ENCODE results near the gene UQCRHL. TPM values are rescaled to one million over a fixed set of nuclear protein-coding genes. Genes with fewer than 3 reads are reported as not detected.

UQCRHL gene
- total RNA-seq, 4 donors from 2014 or later = 0.40 to 1.4 (median 0.85) TPM

GRCh38 chr1:15757575-15758342 lies 49.7 kb downstream of the UQCRHL start:
- H3K36me3 ChIP-seq = no peaks in the 10 kb centered on the region
- peak overlapping the region; percentile 58 to 75 for H3K4me3 ChIP-seq
- ATAC-seq = no peak
- 0 to 43% methylated on average over 1 to 3 of the region's 24 CpGs for WGBS, 2 donors (ENCODE audit: low coverage in 1 of 2)
- H3K4me1 ChIP-seq = peaks cover 0 to 70% (median 28%) of the 10 kb centered on the region in 3 donors
- peaks cover 16% of the 10 kb centered on the region for H3K27me3 ChIP-seq
- no peaks in the 10 kb centered on the region for H3K9me3 ChIP-seq
- peak overlapping the region in 3 of 4 donors; percentile 77 to 88 (median 81) for H3K27ac ChIP-seq
- TF ChIP-seq EP300 (IDR thresholded peaks at IDR 0.05) (no peak), CTCF (IDR thresholded peaks at IDR 0.05) (no peak), POLR2AphosphoS5 (IDR thresholded peaks at IDR 0.05) (no peak), POLR2A (IDR thresholded peaks at IDR 0.05) (no peak)

Other genes starting within 250 kb of the UQCRHL start
- gene AGMAT, start 222.6 kb downstream of the UQCRHL start, total RNA-seq = not detected
- 10 to 100 TPM; 14.3 to 37.2 (median 16.5) TPM for gene DDI2, start 190.2 kb downstream of the UQCRHL start, total RNA-seq
- gene PLEKHM2, start 123.3 kb downstream of the UQCRHL start, total RNA-seq = 10 to 100 TPM; 32.1 to 65.2 (median 41.8) TPM
- 1 to 10 TPM in 2 of 4 donors, under 1 TPM in 2; 0.10 to 2.0 (median 1.1) TPM for gene SLC25A34, start 71.4 kb downstream of the UQCRHL start, total RNA-seq
- gene TMEM82, start 65.2 kb downstream of the UQCRHL start, total RNA-seq = not detected
- 100 to 1,000 TPM in 1 of 4 donors, 10 to 100 TPM in 3; 40.4 to 106 (median 47.0) TPM for gene FBLIM1, start 48.9 kb downstream of the UQCRHL start, total RNA-seq
- gene SPEN, start 40.1 kb upstream of the UQCRHL start, total RNA-seq = 10 to 100 TPM; 40.3 to 79.4 (median 50.7) TPM
- gene ZBTB17, start 168.5 kb upstream of the UQCRHL start, total RNA-seq = 10 to 100 TPM; 24.0 to 65.7 (median 29.0) TPM
- not detected for gene SRARP, start 196.6 kb upstream of the UQCRHL start, total RNA-seq
- gene HSPB7, start 210.4 kb upstream of the UQCRHL start, total RNA-seq = 100 to 1,000 TPM; 143 to 505 (median 229) TPM
- gene CLCNKA, start 214.4 kb upstream of the UQCRHL start, total RNA-seq = 1 to 10 TPM in 1 of 4 donors, under 1 TPM in 2, not detected in 1; 0.08 to 3.0 (median 0.20) TPM
- 1 to 10 TPM in 2 of 4 donors, under 1 TPM in 2; 0.20 to 1.9 (median 0.82) TPM for gene CLCNKB, start 236.1 kb upstream of the UQCRHL start, total RNA-seq